NT2/D1 (cell line): ENCODE measurements around the gene PRDX1.
"Not testable (repeated sequence)": the region's sequence is repeated elsewhere in the genome, so short reads cannot be mapped to it uniquely, and the experiment has no call there.

Experiments used
- DNase-seq: peaks from one replicate; pipeline ENCODE4 v3.0.0-alpha.2; 2011; ENCODE audit warnings: low read depth, low spot score
- H3K27me3 ChIP-seq: 2 replicates; pipeline ENCODE4 v1.6.0; 2011; ENCODE audit warnings: mild to moderate bottlenecking; ENCODE audit not compliant: insufficient read length, insufficient read depth
- H3K36me3 ChIP-seq: 2 replicates; pipeline ENCODE4 v1.6.1; 2011; ENCODE audit warnings: mild to moderate bottlenecking, low read length, mixed read lengths; ENCODE audit not compliant: insufficient read depth, insufficient read length
- H3K4me1 ChIP-seq: 2 replicates; pipeline ENCODE4 v1.5.1; 2011; ENCODE audit not compliant: insufficient read depth, insufficient read length
- H3K4me3 ChIP-seq: 2 replicates; pipeline ENCODE4 v1.5.1; 2011; ENCODE audit warnings: low read depth; ENCODE audit not compliant: insufficient read length
- H3K9ac ChIP-seq: 2 replicates; pipeline ENCODE4 v1.6.0; 2011; ENCODE audit warnings: low read depth; ENCODE audit not compliant: insufficient read length
- H3K9me3 ChIP-seq: 2 replicates; pipeline ENCODE4 v1.5.1; 2011; ENCODE audit warnings: mild to moderate bottlenecking, low read length; ENCODE audit not compliant: insufficient read depth
- SUZ12 ChIP-seq: IDR thresholded peaks from 2 replicates; pipeline ENCODE4 v1.6.1; 2011; ENCODE audit not compliant: insufficient read length, insufficient read depth; ENCODE audit errors: extremely low read depth
- YY1 ChIP-seq: IDR thresholded peaks from 2 replicates; pipeline ENCODE4 v1.6.1; 2011; ENCODE audit not compliant: insufficient read length, insufficient read depth
- ZNF274 ChIP-seq: IDR thresholded peaks from 2 replicates; pipeline ENCODE4 v1.6.1; 2011; ENCODE audit warnings: mild to moderate bottlenecking, low read depth, low read length

Gene PRDX1

GRCh38 chr1:45492691-45493090, 29.0 kb downstream of the PRDX1 start:
- Histone ChIP-seq H3K4me3 (no peak overlapping the region), H3K36me3 (no peaks in the 10 kb centered on the region), H3K9me3 (peaks cover 16% of the 10 kb centered on the region; the same call in 1 of the 2 replicates), H3K27me3 (peaks cover 14% of the 10 kb centered on the region), H3K9ac (no peak overlapping the region), H3K4me1 (peaks cover 3% of the 10 kb centered on the region)
- no peak for DNase-seq
- no peak for TF ChIP-seq YY1
- no peak for TF ChIP-seq SUZ12
- no peak for TF ChIP-seq ZNF274

- H3K4me3 ChIP-seq, result no peak overlapping the region
- no peak overlapping the region for H3K9ac ChIP-seq
These were observed 30.0 kb downstream of the PRDX1 start for GRCh38 chr1:45491487-45492260.

GRCh38 chr1:45490626-45491486, 30.8 kb downstream of the PRDX1 start, which contains the start of gene TESK2:
Gene TESK2 (minus strand): TSS chr1:45491163. CDS start chr1:45457785, 33,378 bp downstream.
- DNase-seq, result peak; percentile 99
- Histone ChIP-seq H3K9me3 (peaks cover 11% of the 10 kb centered on the region; the same call in 1 of the 2 replicates), H3K9ac (peak within 1 kb of the TSS; percentile 91), H3K4me3 (peak within 1 kb of the TSS; percentile 79), H3K36me3 (no peaks in the 10 kb centered on the region), H3K4me1 (peaks cover 3% of the 10 kb centered on the region), H3K27me3 (peaks cover 14% of the 10 kb centered on the region)
- TF ChIP-seq YY1 (no peak), ZNF274 (no peak), SUZ12 (no peak)

More at GRCh38 chr1:45491487-45492260, 30.0 kb downstream of the PRDX1 start:
- Histone ChIP-seq H3K4me1 (peaks cover 3% of the 10 kb centered on the region), H3K9me3 (peaks cover 11% of the 10 kb centered on the region; the same call in 1 of the 2 replicates), H3K27me3 (peaks cover 14% of the 10 kb centered on the region), H3K36me3 (no peaks in the 10 kb centered on the region)
- no peak for DNase-seq
- no peak for TF ChIP-seq YY1
- TF ChIP-seq SUZ12, result no peak
- TF ChIP-seq ZNF274, result no peak

GRCh38 chr1:45490121-45490625, 31.5 kb downstream of the PRDX1 start:
- Histone ChIP-seq H3K9me3 (peaks cover 11% of the 10 kb centered on the region; the same call in 1 of the 2 replicates), H3K9ac (peak overlapping the region; percentile 91), H3K27me3 (peaks cover 14% of the 10 kb centered on the region), H3K4me3 (peak overlapping the region; percentile 79), H3K4me1 (peaks cover 3% of the 10 kb centered on the region), H3K36me3 (no peaks in the 10 kb centered on the region)
- TF ChIP-seq ZNF274, result no peak
- no peak for TF ChIP-seq YY1
- no peak for TF ChIP-seq SUZ12
- no peak for DNase-seq

GRCh38 chr1:45489379-45489778, 32.3 kb downstream of the PRDX1 start:
- Histone ChIP-seq H3K4me3 (peak overlapping the region; percentile 79), H3K27me3 (peaks cover 14% of the 10 kb centered on the region)

GRCh38 chr1:45488666-45489377, 32.9 kb downstream of the PRDX1 start:
- DNase-seq, result no peak
- Histone ChIP-seq H3K36me3 (no peaks in the 10 kb centered on the region), H3K4me1 (peaks cover 3% of the 10 kb centered on the region), H3K9ac (no peak overlapping the region), H3K4me3 (no peak overlapping the region), H3K9me3 (peaks cover 11% of the 10 kb centered on the region; the same call in 1 of the 2 replicates), H3K27me3 (peaks cover 14% of the 10 kb centered on the region)
- TF ChIP-seq YY1 (no peak), ZNF274 (no peak), SUZ12 (no peak)

More at GRCh38 chr1:45489379-45489778, 32.3 kb downstream of the PRDX1 start:
- not testable (repeated sequence) for H3K36me3 ChIP-seq, H3K9ac ChIP-seq, DNase-seq, H3K4me1 ChIP-seq
- peaks cover 11% of the 10 kb centered on the region; the same call in 1 of the 2 replicates for H3K9me3 ChIP-seq
